Measurements from ENCODE around the gene MED13.

MED13 gene

GRCh38 chr17:62062302-62062701, 2.8 kb downstream of the MED13 start:
- in situ Hi-C loops (cut with HindIII; ENCODE audit: low sequenced_read_pairs) = no loop called here

GRCh38 chr17:62059414-62059813, 5.7 kb downstream of the MED13 start:
- in situ Hi-C loops (cut with HindIII; ENCODE audit: low sequenced_read_pairs) = no loop called here

GRCh38 chr17:62058611-62059010, 6.5 kb downstream of the MED13 start:
- in situ Hi-C loops (cut with HindIII; ENCODE audit: low sequenced_read_pairs) = no loop called here

GRCh38 chr17:62057696-62058095, 7.4 kb downstream of the MED13 start:
- in situ Hi-C loops (cut with HindIII; ENCODE audit: low sequenced_read_pairs) = no loop called here

- in situ Hi-C loops (cut with HindIII; ENCODE audit: low sequenced_read_pairs) = no loop called here
Observed at GRCh38 chr17:62052765-62053338, 12.2 kb downstream of the MED13 start.

GRCh38 chr17:62051053-62051452, 14.0 kb downstream of the MED13 start:
- in situ Hi-C loops (cut with HindIII; ENCODE audit: low sequenced_read_pairs) = no loop called here

GRCh38 chr17:62049299-62049698, 15.8 kb downstream of the MED13 start:
- in situ Hi-C loops (cut with HindIII; ENCODE audit: low sequenced_read_pairs) = no loop called here

- in situ Hi-C loops (cut with HindIII; ENCODE audit: low sequenced_read_pairs) = no loop called here
Observed at GRCh38 chr17:62048262-62048661, 16.8 kb downstream of the MED13 start.

GRCh38 chr17:62045517-62045916, 19.6 kb downstream of the MED13 start:
- in situ Hi-C loops (cut with HindIII; ENCODE audit: low sequenced_read_pairs) = no loop called here

GRCh38 chr17:62045109-62045508, 20.0 kb downstream of the MED13 start:
- in situ Hi-C loops (cut with HindIII; ENCODE audit: low sequenced_read_pairs) = no loop called here

GRCh38 chr17:62043602-62044001, 21.5 kb downstream of the MED13 start:
- in situ Hi-C loops (cut with HindIII; ENCODE audit: low sequenced_read_pairs) = no loop called here

GRCh38 chr17:62043140-62043539, 21.9 kb downstream of the MED13 start:
- in situ Hi-C loops (cut with HindIII; ENCODE audit: low sequenced_read_pairs) = no loop called here

GRCh38 chr17:62038248-62038647, 26.8 kb downstream of the MED13 start:
- in situ Hi-C loops (cut with HindIII; ENCODE audit: low sequenced_read_pairs) = no loop called here

GRCh38 chr17:62033317-62033716, 31.8 kb downstream of the MED13 start:
- in situ Hi-C loops (cut with HindIII; ENCODE audit: low sequenced_read_pairs) = loop anchor here (5.0 kb wide), 1 partner anchor 46 kb away; no protein-coding TSS in a partner anchor

GRCh38 chr17:62032480-62032879, 32.6 kb downstream of the MED13 start:
- in situ Hi-C loops (cut with HindIII; ENCODE audit: low sequenced_read_pairs) = loop anchor here (5.0 kb wide), 1 partner anchor 45 kb away; no protein-coding TSS in a partner anchor

GRCh38 chr17:62030264-62030663, 34.8 kb downstream of the MED13 start:
- in situ Hi-C loops (cut with HindIII; ENCODE audit: low sequenced_read_pairs) = loop anchor here (5.0 kb wide), 1 partner anchor 43 kb away; no protein-coding TSS in a partner anchor

- in situ Hi-C loops (cut with HindIII; ENCODE audit: low sequenced_read_pairs) = no loop called here
Observed at GRCh38 chr17:62024866-62025265, 40.2 kb downstream of the MED13 start.

GRCh38 chr17:62017912-62018311, 47.2 kb downstream of the MED13 start:
- in situ Hi-C loops (cut with HindIII; ENCODE audit: low sequenced_read_pairs) = no loop called here

GRCh38 chr17:62017496-62017895, 47.6 kb downstream of the MED13 start:
- in situ Hi-C loops (cut with HindIII; ENCODE audit: low sequenced_read_pairs) = no loop called here

- in situ Hi-C loops (cut with HindIII; ENCODE audit: low sequenced_read_pairs) = no loop called here
Observed at GRCh38 chr17:62014526-62014925, 50.6 kb downstream of the MED13 start.

- in situ Hi-C loops (cut with HindIII; ENCODE audit: low sequenced_read_pairs) = no loop called here
Observed at GRCh38 chr17:62009220-62009619, 55.9 kb downstream of the MED13 start.

GRCh38 chr17:62008294-62008693, 56.8 kb downstream of the MED13 start:
- in situ Hi-C loops (cut with HindIII; ENCODE audit: low sequenced_read_pairs) = no loop called here

- in situ Hi-C loops (cut with HindIII; ENCODE audit: low sequenced_read_pairs) = no loop called here
Observed at GRCh38 chr17:62004388-62004787, 60.7 kb downstream of the MED13 start.

Measured in endothelial cell of hepatic sinusoid (primary cell).